Measurements from ENCODE around the gene CLEC2D.

DNA sequence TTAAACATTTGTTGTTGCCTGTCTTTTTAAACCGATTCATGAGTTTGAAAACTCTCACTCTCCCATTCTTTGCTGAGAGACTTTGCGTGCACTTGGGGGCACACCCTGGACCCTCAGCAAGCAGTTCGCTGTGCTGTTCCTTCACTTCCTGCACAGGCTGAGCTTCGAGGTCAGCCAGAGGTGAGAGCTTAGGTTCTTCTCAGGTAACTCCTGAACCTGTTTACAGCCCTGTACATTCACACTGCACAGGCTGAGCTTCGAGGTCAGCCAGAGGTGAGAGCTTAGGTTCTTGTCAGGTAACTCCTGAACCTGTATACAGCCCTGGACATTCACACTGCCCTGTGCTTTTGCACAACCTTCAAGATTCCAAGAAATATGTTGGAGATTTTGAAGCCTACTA is 73.1 kb downstream of the CLEC2D start:
- TF ChIP-seq EP300 (IDR thresholded peaks at IDR 0.05) (no peak), CTCF (IDR thresholded peaks at IDR 0.05) (no peak), POLR2AphosphoS5 (IDR thresholded peaks at IDR 0.05) (no peak), POLR2A (IDR thresholded peaks at IDR 0.05) (no peak)
